Activated CD4-positive, CD25-positive, alpha-beta regulatory T cell treated with anti-CD3 and anti-CD28 coated beads, Interleukin-2, amount 50 U/mL, for 72 hours (primary cell): Measurements from ENCODE around the gene SH3D21.
A peak's percentile ranks its signal among the peaks of the same experiment; 100 is the strongest.

Source experiments
- DNase-seq: peaks from one replicate; pipeline ENCODE4 v3.0.0; 2021

The SH3D21 gene

GRCh38 chr1:36304521-36304920 is 1.6 kb upstream of the SH3D21 start:
- DNase-seq: no peak

GRCh38 chr1:36304970-36305914 is 926 bp upstream of the SH3D21 start:
- DNase-seq: no peak

GRCh38 chr1:36305915-36306209 is 306 bp upstream of the SH3D21 start:
- DNase-seq: no peak

GRCh38 chr1:36306902-36307456 is 811 bp downstream of the SH3D21 start:
- DNase-seq: peak; percentile 92

GRCh38 chr1:36307601-36308330 is 1.6 kb downstream of the SH3D21 start:
- DNase-seq: no peak

GRCh38 chr1:36309397-36309796 is 3.2 kb downstream of the SH3D21 start:
- no peak for DNase-seq

GRCh38 chr1:36320291-36320761 is 14.2 kb downstream of the SH3D21 start:
- no peak for DNase-seq

GRCh38 chr1:36320767-36321118 is 14.6 kb downstream of the SH3D21 start:
- DNase-seq: no peak

- DNase-seq: no peak
Measured at GRCh38 chr1:36321119-36321951, 15.2 kb downstream of the SH3D21 start.

- no peak for DNase-seq
Measured at GRCh38 chr1:36322041-36322785, 16.0 kb downstream of the SH3D21 start.

- peak; percentile 51 for DNase-seq
Measured at GRCh38 chr1:36322786-36323635, 16.8 kb downstream of the SH3D21 start.

GRCh38 chr1:36323636-36324352 is 17.6 kb downstream of the SH3D21 start, which contains the start of gene EVA1B:
Gene EVA1B, minus strand, starts transcription at chr1:36323645. Its CDS starts 608 bp downstream, at chr1:36323037.
- peak; percentile 62 for DNase-seq

GRCh38 chr1:36324353-36324703 is 18.2 kb downstream of the SH3D21 start:
- no peak for DNase-seq

- no peak for DNase-seq
Measured at GRCh38 chr1:36326499-36326898, 20.3 kb downstream of the SH3D21 start.

GRCh38 chr1:36327421-36328087 is 21.4 kb downstream of the SH3D21 start:
- no peak for DNase-seq

GRCh38 chr1:36328088-36328480 is 21.9 kb downstream of the SH3D21 start:
- no peak for DNase-seq

GRCh38 chr1:36328713-36329112 is 22.5 kb downstream of the SH3D21 start:
- DNase-seq: no peak

GRCh38 chr1:36329817-36330216 is 23.6 kb downstream of the SH3D21 start:
- DNase-seq: no peak

- DNase-seq: no peak
Measured at GRCh38 chr1:36330940-36331339, 24.8 kb downstream of the SH3D21 start.

- no peak for DNase-seq
Measured at GRCh38 chr1:36337830-36338229, 31.7 kb downstream of the SH3D21 start.
